ENCODE measurements around the gene E2F3.
"Not testable (repeated sequence)": the region's sequence is repeated elsewhere in the genome, so short reads cannot be mapped to it uniquely, and the experiment has no call there.

Gene E2F3

DNA sequence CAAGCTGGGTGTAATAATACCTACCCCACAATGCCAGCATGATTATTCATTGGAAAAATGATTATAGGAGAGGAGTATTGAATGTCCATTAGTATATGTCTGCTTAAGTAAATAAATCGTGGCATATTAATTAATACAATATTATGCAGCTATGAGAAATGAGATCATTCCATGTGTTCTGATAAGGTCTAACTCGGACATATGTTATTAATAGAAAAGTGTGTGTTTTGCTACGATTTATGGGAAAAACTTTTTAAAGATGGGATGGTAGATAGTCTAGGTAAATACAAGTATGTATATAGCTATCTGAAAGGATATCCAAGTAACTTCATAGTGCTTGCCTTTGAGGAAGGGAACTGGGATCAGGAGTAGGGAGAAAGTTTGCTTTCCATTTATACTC lies 71.1 kb downstream of the E2F3 start:
- no peak for DNase-seq

DNA sequence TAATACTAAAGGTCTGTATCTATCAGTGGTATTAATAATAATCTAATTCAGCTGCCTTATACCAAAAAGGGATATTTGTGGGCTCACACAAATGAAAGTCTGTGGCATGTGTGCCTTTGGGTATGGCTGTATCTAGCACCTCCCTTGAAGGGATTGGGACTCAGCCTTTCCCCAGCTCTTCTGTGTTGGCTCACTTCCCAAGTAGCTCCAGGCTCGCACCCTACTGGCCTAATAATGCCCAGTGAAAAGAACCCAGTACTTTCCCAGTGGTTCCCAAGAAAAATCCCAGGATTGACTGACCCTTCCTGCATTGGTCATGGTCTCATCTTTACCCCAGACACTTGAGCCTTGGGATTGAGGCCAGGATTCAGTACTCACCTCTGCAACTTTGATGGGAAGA lies 71.8 kb downstream of the E2F3 start:
- no peak for DNase-seq

DNA sequence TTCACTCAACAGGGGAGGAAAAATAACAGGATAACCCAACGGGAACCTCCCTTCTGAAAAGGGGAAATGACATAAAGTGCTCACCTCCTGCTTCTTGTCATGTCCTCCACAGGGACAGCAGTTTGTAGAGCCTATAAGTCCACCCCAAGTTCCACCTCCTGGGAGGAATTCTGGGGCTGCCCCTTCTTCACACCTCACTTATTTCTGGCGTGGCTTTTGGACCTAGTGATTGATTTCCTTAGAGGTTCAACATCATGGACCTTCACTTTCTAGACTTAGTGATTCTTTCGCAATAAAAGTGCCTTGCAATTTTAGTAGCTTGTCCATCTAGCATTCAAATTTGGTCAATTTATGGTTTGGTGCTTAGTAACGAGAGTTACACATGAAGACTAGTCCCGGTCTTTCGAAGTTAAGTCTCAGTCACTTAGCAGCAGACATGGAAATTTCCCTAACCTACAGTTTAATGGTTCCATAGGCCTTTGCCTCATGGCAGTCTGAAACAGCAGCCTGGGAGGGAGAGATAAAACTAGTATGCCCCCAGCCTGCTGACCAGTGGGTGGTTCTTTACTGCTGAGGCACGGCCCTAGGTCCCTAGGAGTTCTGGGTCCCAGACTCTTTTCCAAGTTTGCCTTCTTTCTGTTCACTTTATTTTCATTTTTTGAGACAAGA lies 73.3 kb downstream of the E2F3 start:
- no peak for DNase-seq

DNA sequence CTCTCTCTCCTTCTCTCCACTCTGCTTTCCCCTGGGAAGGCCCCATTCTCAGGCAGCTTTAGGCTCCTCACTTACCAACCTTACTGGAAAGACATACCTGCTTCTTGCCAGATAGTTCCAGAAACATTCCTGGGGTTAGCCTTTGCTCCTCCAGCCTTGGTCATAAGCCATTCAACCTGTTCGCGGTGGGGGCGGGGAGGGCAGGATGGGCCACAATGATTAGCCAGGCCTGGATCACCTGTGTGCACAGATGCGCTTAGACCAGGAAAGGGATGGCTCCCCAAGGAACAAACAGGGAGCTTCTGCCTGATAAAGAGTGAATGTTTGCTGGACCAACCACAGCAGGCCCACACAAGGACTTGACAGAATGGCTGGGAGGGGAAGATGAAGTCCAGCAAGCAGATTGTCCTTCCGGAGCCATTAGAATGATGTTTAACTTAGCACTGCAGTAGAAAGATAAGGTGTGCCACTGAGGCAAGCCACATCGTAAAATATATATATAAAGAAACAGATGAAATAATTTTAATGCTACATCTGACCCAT lies 74.9 kb downstream of the E2F3 start:
- no peak for DNase-seq

DNA sequence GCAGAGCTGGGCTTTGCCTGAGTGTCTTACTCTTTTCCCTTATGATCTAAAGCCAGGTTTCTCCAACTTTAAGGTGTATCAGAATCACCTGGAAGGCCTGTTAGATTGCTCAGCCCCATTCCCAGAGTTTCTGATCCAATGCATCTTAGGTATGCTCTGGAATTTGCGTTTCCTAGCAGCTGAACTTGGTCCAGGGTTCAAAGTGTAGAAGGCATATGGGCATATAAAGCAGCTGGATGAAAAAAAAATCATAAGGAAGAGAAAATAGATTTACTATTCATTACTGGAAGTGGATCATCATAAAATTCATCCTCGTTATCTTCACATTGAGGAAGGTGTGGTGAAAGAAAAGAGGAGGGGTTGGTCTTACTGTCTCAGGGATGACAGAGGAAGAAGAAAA lies 75.8 kb downstream of the E2F3 start:
- DNase-seq = no peak

DNA sequence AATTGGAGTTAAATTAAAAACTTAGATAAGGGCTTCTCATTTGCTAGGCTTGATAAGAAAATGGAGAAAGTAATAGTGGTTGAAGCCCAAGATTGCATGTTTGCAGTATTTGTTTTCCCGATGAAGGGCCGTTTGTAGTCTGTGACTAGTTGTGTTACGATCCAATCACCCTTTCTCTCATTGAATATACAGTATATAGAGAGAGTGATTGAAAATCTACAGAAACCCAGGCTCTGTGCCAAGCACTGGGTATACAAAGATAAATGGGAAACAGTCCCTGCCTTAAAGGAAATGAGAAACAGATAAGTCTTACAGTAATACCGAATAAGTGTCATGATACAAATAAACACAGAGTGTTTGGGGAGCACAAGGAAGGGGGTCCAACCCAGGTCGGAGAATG lies 77.4 kb downstream of the E2F3 start:
- DNase-seq = no peak

DNA sequence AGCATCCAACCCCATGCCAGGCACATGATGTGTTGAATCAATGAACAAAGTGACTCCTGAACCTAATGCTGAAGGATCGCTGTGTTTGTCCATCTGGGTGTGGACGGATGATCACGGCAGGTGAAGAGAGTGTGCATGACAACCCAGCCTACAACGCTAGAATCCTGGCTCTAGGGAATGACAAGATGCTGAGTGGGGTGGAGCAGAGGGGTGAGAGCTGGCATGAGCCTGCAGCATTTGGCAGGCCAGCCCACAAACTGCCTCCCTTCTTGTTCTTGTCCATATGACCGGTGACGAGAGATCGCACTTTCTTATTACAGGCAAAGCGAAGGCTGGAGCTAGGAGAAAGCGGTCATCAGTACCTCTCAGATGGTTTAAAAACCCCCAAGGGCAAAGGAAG lies 77.8 kb downstream of the E2F3 start:
- DNase-seq = no peak

DNA sequence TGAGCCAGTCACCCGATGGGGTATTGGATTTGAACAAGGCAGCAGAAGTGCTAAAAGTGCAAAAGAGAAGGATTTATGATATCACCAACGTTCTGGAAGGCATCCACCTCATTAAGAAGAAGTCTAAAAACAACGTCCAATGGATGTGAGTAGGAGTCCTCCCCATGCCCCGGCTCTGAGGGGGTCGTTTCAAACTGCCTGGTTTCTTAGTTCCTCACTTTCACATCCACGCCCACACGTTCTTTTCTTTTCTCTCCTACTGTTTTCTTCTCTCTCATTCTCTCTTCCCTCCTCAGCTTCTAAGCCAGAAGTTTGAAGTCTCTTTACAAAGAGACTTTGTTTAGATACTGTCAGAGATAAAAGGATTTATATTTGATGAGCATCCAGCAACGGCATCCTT lies 79.6 kb downstream of the E2F3 start:
- DNase-seq = no peak

DNA sequence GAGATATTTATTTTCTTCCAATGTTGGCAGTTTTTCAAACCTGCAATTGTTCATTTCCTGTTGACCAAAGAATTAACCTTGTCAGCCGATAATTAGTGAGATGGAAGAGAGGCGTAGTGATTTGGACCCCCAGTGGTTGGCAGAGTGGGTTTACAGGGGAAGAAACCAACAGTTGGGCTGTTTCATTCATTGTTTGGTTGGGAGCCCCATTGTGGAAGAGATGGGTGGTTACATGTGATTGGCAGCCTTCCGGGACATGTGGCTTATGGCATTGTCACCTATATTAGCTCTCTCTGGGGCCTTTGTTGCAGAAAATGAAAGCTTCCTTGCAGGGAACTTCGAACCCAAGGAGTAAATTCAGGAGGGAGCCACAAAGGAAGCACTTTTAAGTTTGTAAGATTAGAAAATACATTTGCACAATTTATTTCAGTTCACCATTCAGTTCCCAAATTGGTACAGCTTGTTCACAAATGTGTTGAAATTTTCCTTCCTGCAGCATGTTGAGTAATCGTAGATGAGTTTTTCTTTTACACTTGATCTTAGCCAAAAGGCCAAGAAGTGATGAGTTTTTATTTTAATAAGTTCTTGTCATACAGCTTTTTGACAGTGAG lies 82.3 kb downstream of the E2F3 start:
- no peak for DNase-seq

DNA sequence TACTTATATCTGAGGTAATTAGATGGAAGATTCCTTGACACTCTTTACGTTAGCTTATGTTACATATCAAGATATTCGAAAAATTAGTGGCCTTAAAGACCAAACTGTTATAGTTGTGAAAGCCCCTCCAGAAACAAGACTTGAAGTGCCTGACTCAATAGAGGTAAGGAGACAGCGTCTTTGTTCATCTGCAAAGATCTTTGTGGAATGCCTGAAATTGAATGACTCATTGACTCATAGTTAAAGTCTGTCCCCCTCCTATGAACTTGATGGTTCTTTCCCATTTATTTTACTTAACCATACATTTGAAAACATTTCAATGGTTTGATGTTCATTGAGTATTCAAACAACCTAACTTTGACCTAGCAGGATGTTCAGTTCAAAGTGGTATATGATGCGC lies 85.0 kb downstream of the E2F3 start:
- DNase-seq = no peak

DNA sequence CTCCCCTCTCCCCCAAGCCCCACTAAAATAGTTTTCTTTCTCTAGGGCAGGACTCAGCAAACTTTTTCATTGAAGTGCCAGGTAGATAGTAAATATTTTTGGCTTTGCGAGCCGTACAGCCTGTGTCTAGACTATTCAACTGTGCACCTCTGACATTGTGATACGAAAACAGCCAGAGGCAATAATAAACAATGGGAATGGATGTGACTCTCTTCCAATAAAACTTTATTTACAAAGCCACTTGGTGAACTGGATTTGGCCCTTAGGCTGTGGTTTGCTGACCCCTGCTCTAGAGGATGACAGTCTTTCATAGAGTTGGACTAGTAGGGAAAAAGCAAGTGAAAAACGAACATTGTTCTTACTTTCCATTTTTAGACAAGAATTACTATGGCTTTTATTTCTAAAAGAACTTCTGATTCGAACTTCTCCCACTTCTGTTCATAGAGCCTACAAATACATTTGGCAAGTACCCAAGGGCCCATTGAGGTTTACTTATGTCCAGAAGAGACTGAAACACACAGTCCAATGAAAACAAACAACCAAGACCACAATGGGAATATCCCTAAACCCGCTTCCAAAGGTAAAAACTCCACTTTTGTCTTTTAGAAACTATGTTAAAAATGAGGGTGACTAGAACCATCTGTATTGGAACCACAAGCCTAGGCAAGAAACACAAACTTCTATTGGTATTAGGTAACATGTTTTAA lies 86.1 kb downstream of the E2F3 start:
- no peak for DNase-seq

DNA sequence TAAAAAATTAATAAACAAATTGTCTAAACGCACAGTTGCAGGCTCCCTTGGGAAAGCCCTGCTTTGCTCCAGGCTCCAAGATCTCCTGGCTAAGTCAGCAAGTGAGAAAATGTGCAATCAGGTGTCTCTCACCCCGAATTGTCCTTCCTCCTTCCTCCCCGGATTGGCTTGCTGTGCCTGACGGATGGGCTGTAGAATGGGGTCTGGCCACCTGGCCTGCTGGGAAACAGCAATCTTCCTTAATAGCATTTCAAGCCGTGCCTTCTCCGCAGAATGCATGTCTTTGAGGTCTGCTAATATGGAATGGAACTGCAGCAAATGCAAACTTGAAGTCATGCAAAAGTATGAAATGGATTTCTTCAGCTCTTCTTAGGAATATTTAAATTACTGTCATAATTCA lies 88.9 kb downstream of the E2F3 start:
- no peak for DNase-seq

DNA sequence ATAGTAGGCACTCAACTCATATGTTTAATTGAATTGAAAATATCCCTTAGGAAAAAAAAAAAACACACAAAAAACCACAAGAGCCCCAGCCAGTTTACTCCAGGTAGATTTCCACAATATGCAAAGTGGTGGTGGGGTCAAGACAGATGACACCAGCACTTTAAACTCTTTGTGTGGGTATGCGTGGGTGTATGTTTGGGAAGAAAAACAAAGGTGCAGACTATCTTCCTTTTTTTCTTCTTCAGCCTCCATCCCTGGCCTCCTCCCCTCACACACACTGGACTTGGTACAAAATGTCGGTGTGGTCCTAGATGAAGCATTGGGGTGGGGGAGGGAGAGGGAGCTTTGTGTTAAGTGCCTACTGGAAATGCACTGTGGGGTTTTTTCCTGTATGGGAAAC lies 90.4 kb downstream of the E2F3 start:
- no peak for DNase-seq

DNA sequence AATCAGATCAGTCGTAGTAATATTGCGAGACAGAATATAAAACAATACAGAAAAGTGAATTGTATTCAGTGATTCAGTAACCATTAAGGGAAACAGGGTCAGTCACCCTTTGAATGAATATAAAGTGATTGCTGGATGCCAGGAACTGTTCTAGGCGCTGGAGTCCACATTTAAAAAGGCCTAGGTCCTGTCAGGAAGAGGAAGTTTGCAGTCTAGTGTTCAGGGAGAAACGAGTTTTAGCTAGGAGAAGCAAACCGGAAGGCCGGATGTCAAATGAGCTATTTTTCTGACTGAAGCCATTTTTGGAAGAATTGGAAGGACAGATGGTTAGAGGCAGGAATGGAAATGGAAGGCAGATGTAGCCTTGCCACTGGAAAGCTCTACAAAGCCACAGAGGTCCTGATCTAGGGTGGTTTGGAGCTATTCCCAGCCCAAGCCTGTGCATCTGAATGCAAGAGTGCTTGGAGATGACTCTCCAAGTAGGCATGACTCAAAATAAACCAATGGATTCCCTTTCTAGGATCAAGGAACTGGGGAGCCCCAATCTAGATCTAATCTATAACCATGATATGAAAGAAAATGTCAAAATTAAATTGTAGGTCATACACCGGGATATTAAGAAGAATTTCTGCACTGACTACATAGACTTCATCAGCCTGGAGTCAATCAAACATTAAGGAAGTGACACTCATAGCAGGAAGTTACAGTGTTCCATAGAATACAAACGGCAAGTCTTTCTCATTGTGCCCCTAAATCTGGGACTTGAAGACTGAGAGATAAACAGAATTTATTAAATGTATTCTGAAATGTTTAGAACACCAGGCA lies 95.7 kb downstream of the E2F3 start:
- DNase-seq = no peak

DNA sequence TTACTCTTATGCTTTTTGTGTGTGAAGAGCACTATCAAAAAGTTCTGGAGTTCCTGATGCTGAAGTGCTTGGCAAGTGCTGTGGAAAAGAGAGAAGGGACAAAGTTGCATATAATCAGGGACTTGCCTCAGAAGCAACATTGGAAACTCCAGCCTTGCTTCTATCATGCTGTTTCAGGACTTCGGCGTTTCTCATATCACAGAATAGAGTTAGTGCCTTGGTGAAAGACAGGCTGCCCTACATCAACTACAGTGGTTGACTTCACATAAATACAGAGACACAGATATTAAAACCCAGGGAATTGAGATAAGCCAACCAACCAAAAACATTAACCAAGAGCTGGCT lies 96.3 kb downstream of the E2F3 start:
- DNase-seq = no peak

DNA sequence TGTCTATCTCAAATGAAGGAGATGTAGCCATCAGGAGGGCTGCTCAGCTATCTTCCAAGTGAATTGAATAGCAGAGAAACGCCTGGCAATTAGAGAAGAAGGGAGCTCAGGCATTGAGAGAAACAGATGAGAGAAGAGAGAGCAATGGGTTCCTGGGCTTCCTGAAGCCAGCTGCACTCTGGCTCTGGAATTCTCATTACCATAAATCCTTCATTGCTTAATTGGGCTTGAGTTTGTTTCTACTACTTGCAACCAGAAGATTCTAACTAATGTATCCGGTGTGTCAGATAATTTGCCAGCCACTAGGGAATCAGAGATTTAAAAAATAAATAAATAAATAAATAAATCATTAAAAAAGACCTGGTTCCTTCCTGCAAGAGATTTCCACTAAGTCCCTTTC lies 107.5 kb downstream of the E2F3 start:
- DNase-seq = no peak

DNA sequence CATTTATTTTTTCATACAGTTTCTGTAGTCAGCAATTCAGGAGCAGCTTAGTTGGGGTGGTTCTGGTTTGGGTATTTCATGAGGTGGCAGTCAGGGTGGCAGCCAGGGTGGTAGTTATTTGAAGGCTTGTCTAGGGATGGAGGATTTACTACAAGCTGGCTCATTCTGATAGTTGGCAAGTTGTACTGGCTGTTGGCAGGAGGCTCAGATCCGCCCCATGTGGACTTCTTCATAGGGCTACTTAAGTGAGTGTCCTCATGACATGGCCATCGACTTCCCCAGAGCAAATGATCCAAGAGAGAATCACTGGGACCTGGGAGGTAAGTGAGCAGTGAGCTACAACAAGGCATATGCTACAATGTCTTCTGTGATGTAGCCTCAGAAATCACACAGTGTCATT lies 110.2 kb downstream of the E2F3 start:
- no peak for DNase-seq

DNA sequence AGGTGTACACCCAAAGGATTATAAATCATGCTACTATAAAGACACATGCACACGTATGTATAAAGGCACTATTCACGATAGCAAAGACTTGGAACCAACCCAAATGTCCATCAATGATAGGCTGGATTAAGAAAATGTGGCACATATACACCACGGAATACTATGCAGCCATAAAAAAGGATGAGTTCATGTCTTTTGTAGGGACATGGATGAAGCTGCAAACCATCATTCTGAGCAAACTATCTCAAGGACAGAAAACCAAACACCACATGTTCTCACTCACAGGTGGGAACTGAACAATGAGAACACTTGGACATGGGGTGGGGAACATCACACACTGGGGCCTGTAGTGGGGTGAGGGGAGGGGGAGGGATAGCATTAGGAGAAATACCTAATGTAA lies 123.5 kb downstream of the E2F3 start:
- DNase-seq = not testable (repeated sequence)

DNA sequence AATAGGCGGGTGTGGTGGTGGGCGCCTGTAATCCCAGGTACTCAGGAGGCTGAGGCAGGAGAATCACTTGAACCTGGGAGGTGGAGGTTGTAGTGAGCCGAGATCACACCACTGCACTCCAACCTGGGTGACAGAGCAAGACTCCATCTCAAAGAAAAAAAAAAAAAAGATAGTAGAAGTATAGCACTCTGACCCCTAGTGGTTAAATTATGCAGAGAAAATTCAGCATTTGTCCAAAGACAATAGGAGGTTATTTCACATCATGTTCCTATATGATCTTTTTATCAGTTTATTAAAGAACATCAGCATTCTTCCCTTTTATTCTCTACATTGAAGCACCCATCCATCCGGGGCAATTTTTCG lies 127.4 kb downstream of the E2F3 start:
- peak; percentile 32 for DNase-seq

DNA sequence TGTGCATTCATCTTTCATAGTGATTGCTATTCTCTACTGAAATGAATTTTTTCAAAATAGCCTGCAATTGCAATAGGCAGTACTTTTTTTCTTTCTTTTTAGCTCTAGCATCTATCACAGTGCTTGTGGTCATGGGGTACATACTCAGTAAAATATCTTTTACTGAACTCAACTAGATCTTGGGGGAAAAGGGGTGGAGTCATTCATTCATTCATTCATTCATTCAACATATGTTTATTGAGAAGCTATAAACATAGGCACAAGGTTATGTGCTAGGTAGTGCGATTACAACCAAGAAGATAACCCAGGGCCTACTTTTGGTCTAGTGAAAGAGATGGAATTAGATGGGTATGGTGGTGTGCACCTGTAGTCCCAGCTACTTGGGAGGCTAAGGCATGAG lies 131.2 kb downstream of the E2F3 start:
- no peak for DNase-seq

DNA sequence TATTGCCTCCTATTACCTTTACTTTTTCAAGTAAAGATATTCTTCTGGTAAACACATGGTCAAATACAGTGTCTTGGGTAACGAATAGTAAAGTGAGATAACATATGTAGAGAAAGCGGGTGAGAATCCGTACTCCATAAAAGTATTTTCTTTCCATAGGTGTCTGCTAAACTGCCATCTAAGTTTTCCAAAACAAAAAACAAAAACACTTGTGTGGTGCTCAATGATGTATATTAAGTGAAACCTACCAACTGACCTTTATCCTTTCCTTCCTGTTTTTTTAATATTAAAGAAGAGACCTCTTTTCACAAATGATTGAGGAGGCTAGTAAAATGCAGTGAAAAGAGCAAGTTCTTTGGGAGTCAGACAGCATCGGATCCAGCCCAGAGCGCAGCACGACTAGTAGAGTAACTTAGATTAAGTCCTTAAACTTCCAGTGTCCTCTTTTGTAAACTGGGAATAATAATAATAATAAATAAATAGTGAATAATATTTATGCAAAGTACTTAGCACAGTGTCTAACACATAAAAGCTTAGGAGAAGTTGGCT lies 132.1 kb downstream of the E2F3 start:
- DNase-seq = no peak

DNA sequence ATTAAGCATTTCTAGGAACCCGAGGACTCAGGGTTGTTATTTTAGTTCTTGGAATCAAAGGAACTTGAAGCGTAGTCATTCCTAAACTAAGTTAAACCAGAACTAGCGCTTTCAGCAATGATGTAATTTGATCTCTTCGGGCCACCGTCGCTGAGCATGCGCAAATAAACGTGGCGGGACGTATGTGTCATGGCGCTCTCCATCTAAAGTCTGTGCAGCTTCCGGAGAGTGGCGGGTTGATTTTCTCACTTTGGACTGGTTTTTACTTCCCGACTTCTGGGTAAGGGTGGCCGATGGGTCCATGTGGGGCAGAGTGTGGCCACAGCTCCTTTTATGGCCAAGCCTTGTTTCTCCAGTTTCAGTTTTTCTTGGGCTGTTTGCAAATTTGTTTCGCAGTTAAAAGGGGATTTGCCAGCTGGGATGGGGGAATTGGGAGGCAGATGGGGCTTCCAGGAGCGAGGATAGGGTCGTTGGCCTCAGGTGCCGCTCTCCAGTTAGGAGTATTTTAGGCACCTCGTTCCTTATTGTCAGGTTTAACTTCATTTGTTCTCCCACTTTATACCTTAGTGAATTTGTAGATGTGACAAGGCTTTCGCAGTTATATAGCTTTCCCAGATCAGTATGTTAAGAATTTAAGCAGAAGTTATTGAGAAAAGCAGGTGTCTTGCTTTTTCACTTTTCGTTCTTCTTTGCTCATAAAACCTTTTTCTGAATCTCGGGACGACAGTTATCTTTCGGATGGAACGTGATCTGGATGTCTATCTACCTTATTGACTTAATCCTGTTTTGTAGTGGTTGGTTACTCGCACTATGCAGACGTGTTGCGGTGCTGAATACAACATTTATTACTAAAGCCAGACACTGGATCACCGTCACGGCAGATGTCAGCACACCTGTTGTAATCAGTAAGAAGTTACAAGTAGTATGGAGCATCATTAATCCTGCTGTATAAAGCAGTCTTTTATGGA lies 132.9 kb downstream of the E2F3 start, which contains the start of gene CDKAL1:
TSS of gene CDKAL1 (plus strand) at position 163 of the 968 bp plus-strand sequence. CDS start 11,894 bp downstream, outside the sequence.
- DNase-seq = peak; percentile 85

Measured in kidney glomerular epithelial cell (primary cell).